LNCaP clone FGC (cell line): ENCODE data around the gene MAGI1.
A peak's percentile ranks its signal among the peaks of the same experiment; 100 is the strongest.

Experiments used
- DNase-seq: peaks from one replicate; pipeline ENCODE4 v3.0.0-alpha.2; 2011; ENCODE audit warnings: low read depth
- H3K4me3 ChIP-seq: 2 replicates; pipeline ENCODE4 v1.5.1; 2011; ENCODE audit warnings: mild to moderate bottlenecking, low read depth, low read length, control low read depth
- CTCF ChIP-seq: IDR thresholded peaks from 2 replicates; pipeline ENCODE4 v1.5.1; 2012; ENCODE audit warnings: mild to moderate bottlenecking; ENCODE audit not compliant: control insufficient read depth, insufficient read depth; ENCODE audit errors: extremely low read depth

MAGI1 gene

GRCh38 chr3:65830948-65831732, 207.6 kb downstream of the MAGI1 start:
- H3K4me3 ChIP-seq = no peak overlapping the region
- DNase-seq = peak; percentile 62
- no peak for TF ChIP-seq CTCF

GRCh38 chr3:65829228-65829627, 209.5 kb downstream of the MAGI1 start:
- TF ChIP-seq CTCF = no peak
- DNase-seq = no peak
- H3K4me3 ChIP-seq = no peak overlapping the region

GRCh38 chr3:65828706-65829105, 210.0 kb downstream of the MAGI1 start:
- no peak for TF ChIP-seq CTCF
- no peak for DNase-seq
- no peak overlapping the region for H3K4me3 ChIP-seq

- no peak for TF ChIP-seq CTCF
Measured at GRCh38 chr3:65827076-65827475, 211.6 kb downstream of the MAGI1 start.

GRCh38 chr3:65824166-65824565, 214.6 kb downstream of the MAGI1 start:
- H3K4me3 ChIP-seq = no peak overlapping the region
- TF ChIP-seq CTCF = no peak
- no peak for DNase-seq

More at GRCh38 chr3:65827076-65827475, 211.6 kb downstream of the MAGI1 start:
- H3K4me3 ChIP-seq = no peak overlapping the region
- DNase-seq = no peak

GRCh38 chr3:65820600-65820999, 218.1 kb downstream of the MAGI1 start:
- no peak for TF ChIP-seq CTCF
- no peak overlapping the region for H3K4me3 ChIP-seq
- no peak for DNase-seq

- no peak for DNase-seq
- TF ChIP-seq CTCF = no peak
- no peak overlapping the region for H3K4me3 ChIP-seq
Measured at GRCh38 chr3:65819896-65820295, 218.8 kb downstream of the MAGI1 start.
